Neutrophil (primary cell): ENCODE data around the gene SORBS1.

Experiments used
- H3K27ac ChIP-seq: fragments of 200-600 bp; sonication (generic); 2 replicates; pipeline ENCODE4 v1.5.1; 2016; ENCODE audit warnings: mild to moderate bottlenecking, moderate library complexity
- H3K27me3 ChIP-seq: fragments of 200-600 bp; sonication (generic); 2 replicates; pipeline ENCODE4 v1.6.0; 2016; ENCODE audit warnings: mild to moderate bottlenecking
- H3K36me3 ChIP-seq: fragments of 200-600 bp; sonication (generic); 2 replicates; pipeline ENCODE4 v1.5.1; 2017
- H3K4me1 ChIP-seq, 2 experiments: fragments of 200-600 bp in 1 of 2; sonication (generic) in 1 of 2; 1 replicate in 1 of 2; 2 replicates in 1 of 2; pipeline versions ENCODE4 v1.5.1 to v1.6.1; 2013 to 2016; ENCODE audit warnings: low read depth in 1 of 2, low read length in 1 of 2, mild to moderate bottlenecking in 1 of 2, moderate library complexity in 1 of 2; ENCODE audit not compliant: control insufficient read depth in 1 of 2, insufficient read depth in 1 of 2
- H3K4me3 ChIP-seq, 2 experiments: fragments of 200-600 bp in 1 of 2; sonication (generic) in 1 of 2; 1 replicate in 1 of 2; 2 replicates in 1 of 2; pipeline ENCODE4 v1.5.1; 2013 to 2016; ENCODE audit warnings: low read depth in 1 of 2, low read length in 1 of 2, mild to moderate bottlenecking in 1 of 2, moderate library complexity in 1 of 2
- H3K9me3 ChIP-seq: fragments of 200-600 bp; sonication (generic); 2 replicates; pipeline ENCODE4 v1.5.1; 2016
- CTCF ChIP-seq: fragments of 200-600 bp; sonication (generic); IDR thresholded peaks from 2 replicates; pipeline ENCODE4 v1.5.1; 2016; ENCODE audit warnings: antibody characterized with exemption

Gene SORBS1

GRCh38 chr10:95545981-95546380, 15.2 kb downstream of the SORBS1 start:
- Histone ChIP-seq H3K4me1 (no peaks in the 10 kb centered on the region), H3K4me3 (no peak overlapping the region), H3K36me3 (no peaks in the 10 kb centered on the region), H3K27me3 (peaks cover 5% of the 10 kb centered on the region), H3K27ac (no peak overlapping the region), H3K9me3 (no peaks in the 10 kb centered on the region)
- no peak for TF ChIP-seq CTCF

GRCh38 chr10:95544783-95545500, 16.2 kb downstream of the SORBS1 start:
- Histone ChIP-seq H3K4me1 (no peaks in the 10 kb centered on the region), H3K4me3 (no peak overlapping the region), H3K9me3 (no peaks in the 10 kb centered on the region), H3K36me3 (no peaks in the 10 kb centered on the region), H3K27ac (no peak overlapping the region), H3K27me3 (peaks cover 5% of the 10 kb centered on the region)
- no peak for TF ChIP-seq CTCF

- H3K4me3 ChIP-seq: no peak overlapping the region
- no peak for TF ChIP-seq CTCF
- no peaks in the 10 kb centered on the region for H3K9me3 ChIP-seq
- H3K27me3 ChIP-seq: no peaks in the 10 kb centered on the region
- no peak overlapping the region for H3K27ac ChIP-seq
- no peaks in the 10 kb centered on the region for H3K4me1 ChIP-seq
- H3K36me3 ChIP-seq: no peaks in the 10 kb centered on the region
Observed at GRCh38 chr10:95543459-95543858, 17.7 kb downstream of the SORBS1 start.

- Histone ChIP-seq H3K27me3 (no peaks in the 10 kb centered on the region), H3K4me3 (no peak overlapping the region), H3K9me3 (no peaks in the 10 kb centered on the region), H3K36me3 (no peaks in the 10 kb centered on the region), H3K4me1 (no peaks in the 10 kb centered on the region), H3K27ac (no peak overlapping the region)
- TF ChIP-seq CTCF: no peak
Observed at GRCh38 chr10:95542761-95543160, 18.4 kb downstream of the SORBS1 start.

- no peaks in the 10 kb centered on the region for H3K27me3 ChIP-seq
- TF ChIP-seq CTCF: no peak
- no peaks in the 10 kb centered on the region for H3K4me1 ChIP-seq
- H3K4me3 ChIP-seq: no peak overlapping the region
- no peaks in the 10 kb centered on the region for H3K9me3 ChIP-seq
- H3K27ac ChIP-seq: no peak overlapping the region
- H3K36me3 ChIP-seq: no peaks in the 10 kb centered on the region
Observed at GRCh38 chr10:95542330-95542729, 18.8 kb downstream of the SORBS1 start.
